Astrocyte (in vitro differentiated cells and primary cell): ENCODE measurements around the gene ZNF708. TPM values are rescaled to one million over a fixed set of nuclear protein-coding genes. Genes with fewer than 3 reads are reported as not detected.
A peak's percentile ranks its signal among the peaks of the same experiment; 100 is the strongest.
"Not testable (repeated sequence)": the region's sequence is repeated elsewhere in the genome, so short reads cannot be mapped to it uniquely, and the experiment has no call there.

Source experiments
- DNase-seq: peaks from one replicate; pipeline ENCODE4 v3.0.0-alpha.2; 2010; ENCODE audit warnings: low read depth
- FAIRE-seq: peaks from 2 replicates; lab custom pipeline; 2011; peaks lifted over from hg19 to GRCh38; lab: Jason Lieb, UNC
- H2AFZ ChIP-seq: 2 replicates; pipeline ENCODE4 v1.6.0; 2012; ENCODE audit warnings: low read depth, low read length, inconsistent platforms
- H3K27ac ChIP-seq: 2 replicates; pipeline ENCODE4 v1.5.1; 2011; ENCODE audit warnings: low read depth, low read length, inconsistent platforms
- H3K27me3 ChIP-seq: 2 replicates; pipeline ENCODE4 v1.6.0; 2011; ENCODE audit warnings: low read length, inconsistent platforms; ENCODE audit not compliant: insufficient read depth
- H3K36me3 ChIP-seq: 2 replicates; pipeline ENCODE4 v1.5.1; 2011; ENCODE audit warnings: low read length, inconsistent platforms; ENCODE audit not compliant: insufficient read depth
- H3K4me1 ChIP-seq: 2 replicates; pipeline ENCODE4 v1.5.1; 2011; ENCODE audit warnings: low read length, inconsistent platforms; ENCODE audit not compliant: insufficient read depth
- H3K4me2 ChIP-seq: 2 replicates; pipeline ENCODE4 v1.6.0; 2012; ENCODE audit warnings: low read length, inconsistent platforms
- H3K4me3 ChIP-seq: 2 replicates; pipeline ENCODE4 v1.5.1; 2011; ENCODE audit warnings: low read depth, mild to moderate bottlenecking, low read length, inconsistent platforms; ENCODE audit not compliant: insufficient read depth
- H3K79me2 ChIP-seq: 2 replicates; pipeline ENCODE4 v1.6.0; 2012; ENCODE audit warnings: mild to moderate bottlenecking, low read length, inconsistent platforms; ENCODE audit not compliant: insufficient read depth
- H3K9ac ChIP-seq: 2 replicates; pipeline ENCODE4 v1.6.0; 2012; ENCODE audit warnings: mild to moderate bottlenecking, low read length, inconsistent platforms
- H3K9me3 ChIP-seq: 2 replicates; pipeline ENCODE4 v1.5.1; 2012; ENCODE audit warnings: low read depth, mild to moderate bottlenecking, low read length, inconsistent platforms; ENCODE audit not compliant: insufficient read depth
- H4K20me1 ChIP-seq: 2 replicates; pipeline ENCODE4 v1.6.0; 2012; ENCODE audit warnings: low read length, inconsistent platforms; ENCODE audit not compliant: insufficient read depth
- H3K27ac Mint-ChIP-seq: one replicate; pipeline ENCODE4 v1.8.0; 2021; ENCODE audit warnings: mild to moderate bottlenecking, mixed read lengths; ENCODE audit not compliant: unreplicated experiment
- H3K27me3 Mint-ChIP-seq: one replicate; pipeline ENCODE4 v1.8.0; 2021; ENCODE audit warnings: low read depth, mixed read lengths; ENCODE audit not compliant: unreplicated experiment
- H3K36me3 Mint-ChIP-seq: one replicate; pipeline ENCODE4 v1.8.0; 2021; ENCODE audit warnings: low read depth, mixed read lengths; ENCODE audit not compliant: unreplicated experiment
- H3K4me1 Mint-ChIP-seq: one replicate; pipeline ENCODE4 v1.8.0; 2021; ENCODE audit warnings: low read depth, mixed read lengths; ENCODE audit not compliant: unreplicated experiment
- H3K4me3 Mint-ChIP-seq: one replicate; pipeline ENCODE4 v1.8.0; 2021; ENCODE audit warnings: mild to moderate bottlenecking, moderate library complexity, mixed read lengths; ENCODE audit not compliant: unreplicated experiment
- H3K9me3 Mint-ChIP-seq: one replicate; pipeline ENCODE4 v1.8.0; 2021; ENCODE audit warnings: mild to moderate bottlenecking, mixed read lengths; ENCODE audit not compliant: unreplicated experiment
- EZH2 ChIP-seq: IDR thresholded peaks from 2 replicates; pipeline ENCODE4 v1.6.1; 2012; ENCODE audit warnings: mild to moderate bottlenecking, low read length, inconsistent platforms; ENCODE audit not compliant: insufficient read depth
- total RNA-seq: library from RNA; stranded (reverse); gene quantifications from 2 replicates; pipeline ENCODE4 v1.2.1, GENCODE V29; 2021
- TF ChIP-seq, protein P1 (sequence below): IDR thresholded peaks from 2 replicates; pipeline ENCODE4 v1.5.1; 2011; ENCODE audit warnings: low read depth, mild to moderate bottlenecking, inconsistent platforms, low read length, moderate library complexity; ENCODE audit not compliant: insufficient read depth

Gene ZNF708
- total RNA-seq, 1 donor from 2014 or later = 20.0 TPM

- H3K9ac ChIP-seq = no peak overlapping the region
- no peak overlapping the region for H3K4me3 ChIP-seq
- no peaks in the 10 kb centered on the region for H3K27me3 ChIP-seq
- no peak overlapping the region for H3K4me3 Mint-ChIP-seq
- no peaks in the 10 kb centered on the region for H3K27me3 Mint-ChIP-seq
- no peak overlapping the region for H3K27ac ChIP-seq
- H2AFZ ChIP-seq = no peak overlapping the region
- H3K4me1 ChIP-seq = no peaks in the 10 kb centered on the region
- H3K9me3 Mint-ChIP-seq = no peaks in the 10 kb centered on the region
- no peaks in the 10 kb centered on the region for H3K4me1 Mint-ChIP-seq
- no peak for DNase-seq
- H3K36me3 ChIP-seq = peaks cover 26% of the 10 kb centered on the region
- peaks cover 9% of the 10 kb centered on the region for H4K20me1 ChIP-seq
- H3K9me3 ChIP-seq = no peaks in the 10 kb centered on the region
- H3K79me2 ChIP-seq = peaks cover 40% of the 10 kb centered on the region
- H3K4me2 ChIP-seq = no peak overlapping the region
- no peak for TF ChIP-seq EZH2
- no peak overlapping the region for H3K27ac Mint-ChIP-seq
- no peak for FAIRE-seq
- H3K36me3 Mint-ChIP-seq = peaks cover 24% of the 10 kb centered on the region
These were observed 20.4 kb downstream of the ZNF708 start for GRCh38 chr19:21308773-21309172.

- FAIRE-seq, H3K27me3 Mint-ChIP-seq, H3K4me3 ChIP-seq, H3K4me1 ChIP-seq, H3K4me3 Mint-ChIP-seq, H3K4me2 ChIP-seq, H3K4me1 Mint-ChIP-seq, H3K27me3 ChIP-seq, H3K9me3 ChIP-seq, DNase-seq, H2AFZ ChIP-seq, H3K9me3 Mint-ChIP-seq, H3K27ac ChIP-seq, H4K20me1 ChIP-seq, H3K27ac Mint-ChIP-seq, H3K9ac ChIP-seq: not testable (repeated sequence)
- peaks cover 23% of the 10 kb centered on the region for H3K79me2 ChIP-seq
- H3K36me3 Mint-ChIP-seq = peaks cover 28% of the 10 kb centered on the region
- H3K36me3 ChIP-seq = peaks cover 23% of the 10 kb centered on the region
These were observed 22.2 kb downstream of the ZNF708 start for GRCh38 chr19:21306881-21307479.

- not testable (repeated sequence) for H3K27me3 Mint-ChIP-seq, H3K27ac ChIP-seq, H3K79me2 ChIP-seq, DNase-seq, H3K4me3 ChIP-seq, H3K4me1 ChIP-seq, H3K4me3 Mint-ChIP-seq, H3K27me3 ChIP-seq, H3K4me2 ChIP-seq, H3K9ac ChIP-seq, FAIRE-seq, H2AFZ ChIP-seq, H3K4me1 Mint-ChIP-seq, H4K20me1 ChIP-seq
- Histone ChIP-seq H3K9me3 (peaks cover 10% of the 10 kb centered on the region), H3K36me3 (peaks cover 29% of the 10 kb centered on the region)
- Mint-ChIP-seq H3K27ac (peak overlapping the region; percentile 41), H3K9me3 (peaks cover 52% of the 10 kb centered on the region), H3K36me3 (peaks cover 74% of the 10 kb centered on the region)
These were observed 35.4 kb downstream of the ZNF708 start for GRCh38 chr19:21293768-21294167.

DNA sequence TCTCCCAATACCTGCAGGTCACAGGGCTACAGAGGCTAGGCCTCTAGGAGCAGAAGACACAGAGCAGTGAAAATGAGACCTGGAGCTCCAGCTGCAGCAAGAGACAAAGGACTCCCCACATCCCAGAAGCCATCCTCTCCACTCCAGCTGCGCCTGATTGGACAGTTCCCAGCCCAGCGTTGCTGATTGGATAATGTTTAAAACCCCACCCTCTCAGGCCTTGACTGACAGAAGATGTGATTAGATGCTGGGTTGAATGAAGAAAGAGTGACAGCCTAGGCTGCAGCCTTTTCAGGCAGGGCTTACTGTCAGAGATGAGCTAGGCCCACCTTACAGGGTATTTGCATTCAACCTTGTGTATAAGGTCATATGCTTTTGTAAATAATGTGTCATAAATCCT is 59.4 kb downstream of the ZNF708 start:
- Histone ChIP-seq H3K4me3 (no peak overlapping the region), H4K20me1 (no peaks in the 10 kb centered on the region), H3K27ac (no peak overlapping the region), H3K9me3 (peaks cover 15% of the 10 kb centered on the region), H3K79me2 (no peaks in the 10 kb centered on the region), H3K9ac (no peak overlapping the region), H3K4me1 (no peaks in the 10 kb centered on the region), H3K27me3 (no peaks in the 10 kb centered on the region), H2AFZ (no peak overlapping the region), H3K4me2 (no peak overlapping the region), H3K36me3 (no peaks in the 10 kb centered on the region)
- no peaks in the 10 kb centered on the region for H3K27me3 Mint-ChIP-seq
- no peak for DNase-seq
- peaks cover 14% of the 10 kb centered on the region for H3K9me3 Mint-ChIP-seq
- no peak overlapping the region for H3K4me3 Mint-ChIP-seq
- TF ChIP-seq, protein P1, sequence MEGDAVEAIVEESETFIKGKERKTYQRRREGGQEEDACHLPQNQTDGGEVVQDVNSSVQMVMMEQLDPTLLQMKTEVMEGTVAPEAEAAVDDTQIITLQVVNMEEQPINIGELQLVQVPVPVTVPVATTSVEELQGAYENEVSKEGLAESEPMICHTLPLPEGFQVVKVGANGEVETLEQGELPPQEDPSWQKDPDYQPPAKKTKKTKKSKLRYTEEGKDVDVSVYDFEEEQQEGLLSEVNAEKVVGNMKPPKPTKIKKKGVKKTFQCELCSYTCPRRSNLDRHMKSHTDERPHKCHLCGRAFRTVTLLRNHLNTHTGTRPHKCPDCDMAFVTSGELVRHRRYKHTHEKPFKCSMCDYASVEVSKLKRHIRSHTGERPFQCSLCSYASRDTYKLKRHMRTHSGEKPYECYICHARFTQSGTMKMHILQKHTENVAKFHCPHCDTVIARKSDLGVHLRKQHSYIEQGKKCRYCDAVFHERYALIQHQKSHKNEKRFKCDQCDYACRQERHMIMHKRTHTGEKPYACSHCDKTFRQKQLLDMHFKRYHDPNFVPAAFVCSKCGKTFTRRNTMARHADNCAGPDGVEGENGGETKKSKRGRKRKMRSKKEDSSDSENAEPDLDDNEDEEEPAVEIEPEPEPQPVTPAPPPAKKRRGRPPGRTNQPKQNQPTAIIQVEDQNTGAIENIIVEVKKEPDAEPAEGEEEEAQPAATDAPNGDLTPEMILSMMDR = no peak
- TF ChIP-seq EZH2 = no peak
- FAIRE-seq = no peak
- no peaks in the 10 kb centered on the region for H3K4me1 Mint-ChIP-seq
- H3K27ac Mint-ChIP-seq = no peak overlapping the region
- peaks cover 3% of the 10 kb centered on the region for H3K36me3 Mint-ChIP-seq
